Breast epithelium (tissue), 4 donors: ENCODE data around the gene PKD1L1. TPM values are rescaled to one million over a fixed set of nuclear protein-coding genes. Genes with fewer than 3 reads are reported as not detected.

Source experiments
- DNase-seq, 2 donors: peaks; one replicate each; pipeline ENCODE4 v3.0.0-alpha.2; 2019; ENCODE audit warnings: low spot score in 2 of 2
- H3K27ac ChIP-seq, 2 donors: fragments of 200-600 bp; sonication (generic) in 1 of 2; one replicate each; pipeline ENCODE4 v1.5.1; 2016 to 2019; ENCODE audit warnings: mild to moderate bottlenecking in 1 of 2
- H3K27me3 ChIP-seq, 2 donors: fragments of 200-600 bp; sonication (generic) in 1 of 2; one replicate each; pipeline versions ENCODE4 v1.5.1 to v1.6.0; 2017 to 2019; ENCODE audit warnings: control low read depth in 1 of 2, mild to moderate bottlenecking in 1 of 2
- H3K36me3 ChIP-seq: fragments of 200-600 bp; one replicate; pipeline ENCODE4 v1.5.1; 2019
- H3K4me1 ChIP-seq, 2 donors: fragments of 200-600 bp; sonication (generic); one replicate each; pipeline ENCODE4 v1.5.1; 2016 to 2019; ENCODE audit warnings: control low read depth in 1 of 2
- H3K4me3 ChIP-seq, 3 donors: fragments of 200-600 bp; sonication (generic); 1 replicate in 2 of 3; 2 replicates in 1 of 3; pipeline ENCODE4 v1.5.1; 2016 to 2019; ENCODE audit warnings: mild to moderate bottlenecking in 3 of 3, moderate library complexity in 2 of 3
- H3K9me3 ChIP-seq, 2 donors: fragments of 200-600 bp; sonication (generic) in 1 of 2; one replicate each; pipeline ENCODE4 v1.5.1; 2016 to 2019; ENCODE audit warnings: control low read depth in 1 of 2
- POLR2A ChIP-seq: fragments of 450-650 bp; IDR thresholded peaks from one replicate; pipeline ENCODE4 v1.6.1; 2016; ENCODE audit warnings: antibody characterized with exemption, mild to moderate bottlenecking, moderate library complexity
- POLR2AphosphoS5 ChIP-seq, 3 donors: sonication (generic); formaldehyde crosslinking; IDR thresholded peaks; one replicate each; pipeline ENCODE4 v1.6.1; 2017; ENCODE audit warnings: antibody characterized with exemption in 3 of 3
- intact Hi-C: fragments of 100-400 bp; cut with DNase I; formaldehyde crosslinking; loops from one replicate; pipeline ENCODE4 v1.15.1; 2023; ENCODE audit warnings: low total_unique reads
- total RNA-seq, 3 donors: library from RNA; depleted of rRNA; stranded (reverse); fragments of >200 nt; gene quantifications; one replicate each; pipeline ENCODE4 v1.1.0, GENCODE V29; 2016
- TF ChIP-seq, protein P1 (sequence below), 3 donors: fragments of 450-650 bp; IDR thresholded peaks; one replicate each; pipeline ENCODE4 v1.5.1; 2016 to 2017; ENCODE audit warnings: antibody characterized with exemption in 3 of 3, mild to moderate bottlenecking in 3 of 3, moderate library complexity in 3 of 3

The PKD1L1 gene
- total RNA-seq, 3 donors from 2014 or later = 0.32 to 0.44 (median 0.33) TPM

DNA sequence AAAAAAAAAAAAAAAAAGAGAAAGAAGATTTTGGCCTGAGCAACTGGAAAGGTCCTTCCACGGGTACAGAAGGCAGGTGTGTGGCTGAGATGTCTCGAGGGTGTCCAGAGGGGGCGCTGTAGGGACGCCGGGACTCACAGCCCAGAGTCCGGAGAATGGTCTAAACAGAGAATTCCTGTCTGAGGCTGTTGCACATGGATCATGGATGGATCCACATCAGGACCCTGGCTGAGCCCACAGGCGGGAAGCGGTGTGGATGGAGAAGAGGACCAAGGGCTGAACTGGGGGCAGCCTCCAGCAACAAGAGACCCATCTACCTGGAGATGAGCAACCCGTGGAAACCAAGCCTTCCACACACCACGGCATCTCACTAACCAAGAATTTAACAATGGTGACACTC is 55.0 kb downstream of the PKD1L1 start:
- no peak for DNase-seq
- Histone ChIP-seq H3K4me1 (no peaks in the 10 kb centered on the region), H3K27me3 (no peaks in the 10 kb centered on the region), H3K36me3 (no peaks in the 10 kb centered on the region), H3K9me3 (no peaks in the 10 kb centered on the region), H3K27ac (no peak overlapping the region), H3K4me3 (no peak overlapping the region)
- intact Hi-C loops = no loop called here
- no peak for TF ChIP-seq POLR2A
- TF ChIP-seq, protein P1, sequence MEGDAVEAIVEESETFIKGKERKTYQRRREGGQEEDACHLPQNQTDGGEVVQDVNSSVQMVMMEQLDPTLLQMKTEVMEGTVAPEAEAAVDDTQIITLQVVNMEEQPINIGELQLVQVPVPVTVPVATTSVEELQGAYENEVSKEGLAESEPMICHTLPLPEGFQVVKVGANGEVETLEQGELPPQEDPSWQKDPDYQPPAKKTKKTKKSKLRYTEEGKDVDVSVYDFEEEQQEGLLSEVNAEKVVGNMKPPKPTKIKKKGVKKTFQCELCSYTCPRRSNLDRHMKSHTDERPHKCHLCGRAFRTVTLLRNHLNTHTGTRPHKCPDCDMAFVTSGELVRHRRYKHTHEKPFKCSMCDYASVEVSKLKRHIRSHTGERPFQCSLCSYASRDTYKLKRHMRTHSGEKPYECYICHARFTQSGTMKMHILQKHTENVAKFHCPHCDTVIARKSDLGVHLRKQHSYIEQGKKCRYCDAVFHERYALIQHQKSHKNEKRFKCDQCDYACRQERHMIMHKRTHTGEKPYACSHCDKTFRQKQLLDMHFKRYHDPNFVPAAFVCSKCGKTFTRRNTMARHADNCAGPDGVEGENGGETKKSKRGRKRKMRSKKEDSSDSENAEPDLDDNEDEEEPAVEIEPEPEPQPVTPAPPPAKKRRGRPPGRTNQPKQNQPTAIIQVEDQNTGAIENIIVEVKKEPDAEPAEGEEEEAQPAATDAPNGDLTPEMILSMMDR (IDR thresholded peaks at IDR 0.05) = no peak
- no peak for TF ChIP-seq POLR2AphosphoS5 (IDR thresholded peaks at IDR 0.05)

DNA sequence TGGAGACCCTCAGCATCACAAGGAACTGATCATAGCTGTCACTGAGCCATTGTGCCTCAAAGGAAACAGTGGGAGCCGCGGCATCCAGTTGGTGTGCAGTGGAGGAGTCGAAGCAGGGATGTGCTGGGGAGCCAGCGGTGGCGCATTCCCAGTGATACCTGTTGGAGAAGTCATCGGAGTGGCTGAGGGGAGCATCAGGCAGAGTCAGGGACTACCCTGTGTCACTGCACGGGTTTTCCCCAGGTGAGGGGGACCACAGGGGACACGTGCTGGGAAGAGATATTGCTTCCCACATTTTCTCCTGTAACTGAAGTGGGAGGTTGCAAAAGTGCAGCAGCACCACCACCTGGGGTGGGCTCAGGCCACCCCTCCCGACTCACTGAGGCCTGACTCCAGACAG is 57.7 kb downstream of the PKD1L1 start:
- TF ChIP-seq POLR2A = no peak
- no peak for TF ChIP-seq POLR2AphosphoS5 (IDR thresholded peaks at IDR 0.05)
- TF ChIP-seq, protein P1 (IDR thresholded peaks at IDR 0.05) = no peak
- H3K9me3 ChIP-seq = no peaks in the 10 kb centered on the region
- H3K27ac ChIP-seq = no peak overlapping the region
- no peak for DNase-seq
- H3K27me3 ChIP-seq = no peaks in the 10 kb centered on the region
- intact Hi-C loops = no loop called here
- no peaks in the 10 kb centered on the region for H3K36me3 ChIP-seq
- H3K4me3 ChIP-seq = no peak overlapping the region
- H3K4me1 ChIP-seq = no peaks in the 10 kb centered on the region

DNA sequence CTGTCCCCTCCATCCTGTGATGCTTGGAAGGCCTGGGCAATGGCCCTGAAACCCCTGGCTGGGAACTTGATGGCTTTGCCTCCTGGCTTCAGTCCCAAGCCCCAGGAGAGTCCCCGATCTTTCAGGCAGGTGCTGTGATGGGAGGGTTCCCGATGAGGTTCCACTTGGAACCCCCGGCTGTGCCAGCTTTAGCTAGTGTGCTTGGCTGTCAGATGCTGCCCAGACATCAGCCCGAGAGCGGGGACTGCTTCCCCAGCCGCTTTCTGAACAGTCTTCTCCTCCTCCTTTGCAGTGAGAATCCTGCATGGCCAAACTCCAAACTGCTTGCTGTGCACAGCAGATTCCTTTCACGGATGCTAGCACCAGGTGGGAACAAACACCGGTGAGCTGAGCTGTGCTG is 58.1 kb downstream of the PKD1L1 start:
- TF ChIP-seq POLR2A (no peak), POLR2AphosphoS5 (IDR thresholded peaks at IDR 0.05) (no peak)
- TF ChIP-seq, protein P1 (IDR thresholded peaks at IDR 0.05) = no peak
- no peak for DNase-seq
- Histone ChIP-seq H3K27ac (no peak overlapping the region), H3K4me1 (no peaks in the 10 kb centered on the region), H3K4me3 (no peak overlapping the region), H3K36me3 (no peaks in the 10 kb centered on the region), H3K27me3 (no peaks in the 10 kb centered on the region), H3K9me3 (no peaks in the 10 kb centered on the region)
- intact Hi-C loops = no loop called here

GRCh38 chr7:47889723-47890122 is 58.5 kb downstream of the PKD1L1 start:
- DNase-seq = no peak
- H3K27me3 ChIP-seq = no peaks in the 10 kb centered on the region
- H3K4me1 ChIP-seq = no peaks in the 10 kb centered on the region
- H3K36me3 ChIP-seq = no peaks in the 10 kb centered on the region
- no peak overlapping the region for H3K27ac ChIP-seq
- TF ChIP-seq POLR2A = no peak
- TF ChIP-seq, protein P1 (IDR thresholded peaks at IDR 0.05) = no peak
- TF ChIP-seq POLR2AphosphoS5 (IDR thresholded peaks at IDR 0.05) = no peak
- intact Hi-C loops = no loop called here
- H3K4me3 ChIP-seq = no peak overlapping the region
- H3K9me3 ChIP-seq = no peaks in the 10 kb centered on the region

DNA sequence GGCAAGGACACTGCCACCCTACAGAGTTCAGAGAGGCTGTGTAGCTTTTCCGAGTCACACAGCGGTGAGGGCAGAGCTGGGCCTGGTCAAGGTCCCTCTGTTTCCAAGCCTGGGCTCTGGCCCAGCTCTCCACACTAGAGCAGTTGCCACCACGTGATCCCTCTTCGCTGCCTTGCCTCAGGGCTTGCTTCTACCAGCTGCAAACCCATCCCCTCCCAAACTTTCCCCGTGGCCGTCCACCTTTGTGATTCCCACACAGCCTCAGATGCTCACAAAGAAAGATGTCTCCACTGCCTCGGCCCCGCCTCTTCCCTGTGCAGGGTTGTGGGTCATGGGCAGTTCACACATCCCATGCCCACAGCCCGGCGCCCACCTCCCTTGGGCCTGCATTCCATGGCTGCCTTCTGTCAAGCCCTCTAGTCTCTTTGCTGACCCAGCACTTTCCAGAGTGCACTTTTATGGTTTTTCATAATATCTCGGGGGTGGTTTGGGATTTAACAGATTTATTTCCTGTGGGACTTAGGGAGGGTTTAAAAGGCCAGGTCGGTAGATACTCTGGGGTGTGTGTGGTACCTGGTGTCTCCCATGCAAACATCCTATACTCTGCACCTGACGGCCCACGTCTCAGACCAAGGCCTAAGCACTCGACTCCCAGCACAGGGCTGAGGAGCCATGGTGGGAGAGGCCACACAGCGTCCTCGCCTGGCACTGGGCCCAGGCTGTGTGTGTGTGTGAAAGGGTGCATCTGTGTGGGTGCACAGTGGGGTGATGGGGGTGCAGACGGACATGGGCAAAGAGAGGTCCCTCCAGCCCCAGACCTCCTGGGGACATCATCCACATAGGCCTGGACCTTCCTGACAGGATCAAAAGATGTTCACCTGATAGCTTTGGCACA is 59.6 kb downstream of the PKD1L1 start:
- DNase-seq = no peak
- no peaks in the 10 kb centered on the region for H3K27me3 ChIP-seq
- no peaks in the 10 kb centered on the region for H3K9me3 ChIP-seq
- H3K4me3 ChIP-seq = no peak overlapping the region
- TF ChIP-seq, protein P1 (IDR thresholded peaks at IDR 0.05) = no peak
- no peak for TF ChIP-seq POLR2AphosphoS5 (IDR thresholded peaks at IDR 0.05)
- H3K4me1 ChIP-seq = no peaks in the 10 kb centered on the region
- H3K36me3 ChIP-seq = no peaks in the 10 kb centered on the region
- intact Hi-C loops = no loop called here
- no peak overlapping the region for H3K27ac ChIP-seq
